Loucy (cell line): ENCODE measurements around the gene MEX3B.

Experiments
- CTCF ChIP-seq: fragments of 200-600 bp; sonication (generic); conservative IDR thresholded peaks from 2 replicates; pipeline ENCODE4 v1.5.1; 2014; ENCODE audit warnings: mild to moderate bottlenecking, antibody characterized with exemption, low read length
- EZH2phosphoT487 ChIP-seq: fragments of 200-600 bp; IDR thresholded peaks from 2 replicates; pipeline ENCODE4 v1.6.1; 2018; ENCODE audit warnings: antibody characterized with exemption, mild to moderate bottlenecking, moderate library complexity, borderline replicate concordance

GRCh38 chr15:82091636-82092140 lies 45.9 kb upstream of the MEX3B start:
- TF ChIP-seq CTCF = no peak
- no peak for TF ChIP-seq EZH2phosphoT487
